ELR (cell line): ENCODE measurements around the gene SRC.

Source experiments
- DNase-seq: peaks from one replicate; pipeline ENCODE4 v3.0.0-alpha.2; 2015; ENCODE audit warnings: low read depth

SRC gene

DNA sequence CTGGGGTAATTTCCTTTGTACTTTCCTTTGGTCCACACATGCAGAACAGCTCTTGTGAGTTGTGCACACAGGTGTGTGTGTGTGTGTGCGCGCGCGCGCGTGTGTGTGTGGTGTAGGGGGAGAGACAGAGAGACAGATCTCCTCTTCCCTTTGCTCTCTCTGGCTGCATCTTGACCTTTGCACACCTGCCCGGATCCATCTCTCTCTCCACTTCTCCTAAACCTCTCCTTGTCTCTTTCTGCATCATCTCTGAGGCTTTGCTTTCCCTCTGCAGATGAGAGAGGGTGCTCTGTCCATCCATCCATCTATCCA is 67.0 kb downstream of the SRC start:
- no peak for DNase-seq

DNA sequence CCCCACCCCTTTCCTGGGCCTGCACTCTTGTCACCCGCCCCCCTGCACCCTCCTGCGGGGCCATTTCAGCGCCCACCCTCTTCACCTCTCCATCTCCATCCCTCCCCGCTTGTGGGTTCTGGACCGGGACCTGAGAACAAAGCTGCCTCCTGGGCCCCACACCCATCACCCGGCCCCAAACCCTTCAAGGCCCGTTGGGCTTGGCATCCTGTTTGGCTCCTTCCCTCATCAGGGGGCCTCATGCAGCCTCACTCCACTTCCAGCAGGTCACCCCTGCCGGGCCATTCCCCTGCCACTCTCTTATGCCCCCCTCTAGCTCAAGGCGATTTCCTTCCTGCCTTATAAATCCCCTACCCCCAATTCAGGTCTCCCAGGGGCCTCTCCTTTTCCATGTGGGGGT is 67.4 kb downstream of the SRC start:
- no peak for DNase-seq

DNA sequence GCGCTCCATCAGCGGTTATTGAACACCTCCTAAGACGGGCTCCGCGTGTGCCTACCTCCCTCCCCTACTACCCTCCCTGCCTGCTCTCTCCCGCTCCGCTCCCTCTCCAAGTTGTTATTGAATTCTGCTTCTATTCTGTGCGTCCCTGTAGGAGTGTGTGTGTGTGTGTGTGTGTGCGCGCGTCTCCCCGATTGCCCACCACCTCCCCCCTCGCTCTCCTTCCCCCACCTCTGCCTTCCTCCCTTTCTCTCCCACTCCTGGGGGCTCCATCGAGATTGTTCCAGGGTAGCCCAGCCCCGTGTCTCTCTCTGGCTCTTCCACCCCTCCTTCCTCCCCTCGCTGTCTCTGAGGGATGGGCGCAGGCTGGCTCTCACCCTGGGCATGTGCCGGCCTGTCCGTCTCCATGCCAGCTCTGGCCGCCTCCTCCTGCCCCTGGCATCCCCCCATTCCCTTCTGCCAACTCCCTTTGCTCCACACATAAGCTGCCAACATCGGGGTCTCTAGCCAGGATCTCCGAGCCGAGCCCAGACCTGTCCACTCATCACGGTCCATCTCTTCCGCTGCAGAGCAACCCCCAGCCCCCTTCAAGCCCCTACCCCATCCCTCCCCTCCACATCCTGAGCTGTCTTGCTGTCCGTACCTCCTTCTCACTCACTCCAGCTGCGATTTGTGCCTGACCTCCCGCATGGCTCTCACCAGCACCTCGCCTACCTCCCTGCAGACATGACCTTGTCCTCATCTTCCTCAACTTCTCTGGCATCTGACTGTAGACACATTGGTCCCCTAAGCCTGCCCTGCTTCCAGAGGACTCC is 68.5 kb downstream of the SRC start:
- DNase-seq: no peak

DNA sequence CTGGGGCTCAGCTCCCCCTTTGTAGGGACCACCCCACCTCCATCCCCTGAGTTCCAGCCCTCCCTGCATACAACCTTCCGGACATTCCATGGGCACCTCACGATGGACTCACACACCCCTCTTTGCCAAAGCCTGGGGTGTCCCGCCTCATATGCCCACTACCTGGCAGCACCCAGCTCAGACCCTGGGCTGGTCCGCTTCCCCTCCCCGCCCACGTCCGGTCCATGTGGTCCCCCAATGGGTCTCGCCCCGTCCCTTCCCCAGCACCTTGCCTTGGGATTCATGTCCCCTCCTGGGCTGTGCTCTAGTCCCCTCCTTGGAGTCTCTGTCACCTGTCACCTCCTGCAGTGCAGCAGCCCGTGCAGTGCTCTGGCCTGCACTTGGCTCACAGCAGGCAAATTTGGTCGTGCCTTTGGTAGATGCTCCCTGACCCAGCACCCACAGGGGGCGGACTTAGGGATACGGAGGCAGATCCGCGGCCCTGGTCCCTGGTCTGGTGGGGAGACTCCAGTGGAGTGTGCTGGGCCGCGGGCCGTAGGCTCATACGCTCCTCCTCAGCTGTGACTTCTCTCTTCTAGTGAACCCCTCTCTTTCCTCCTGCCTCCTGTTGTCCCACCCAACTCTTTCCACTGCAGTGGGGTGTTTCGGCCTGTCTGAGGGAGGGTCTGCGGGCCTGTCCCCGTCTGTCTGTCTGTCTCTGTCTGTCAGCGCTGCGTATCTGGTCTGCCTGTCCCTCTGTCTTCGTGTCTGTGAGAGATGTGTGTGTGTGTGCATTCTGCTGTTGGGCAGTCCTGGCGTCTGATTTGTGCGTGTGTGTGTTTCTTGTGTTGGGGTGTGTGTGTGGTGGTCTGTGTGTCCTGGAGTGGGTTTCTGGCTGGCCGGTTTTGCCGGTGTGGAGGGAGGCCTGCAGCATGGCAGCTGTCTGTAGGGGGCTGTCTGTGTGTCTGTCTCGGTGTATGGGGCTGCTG is 69.5 kb downstream of the SRC start:
- DNase-seq: no peak

DNA sequence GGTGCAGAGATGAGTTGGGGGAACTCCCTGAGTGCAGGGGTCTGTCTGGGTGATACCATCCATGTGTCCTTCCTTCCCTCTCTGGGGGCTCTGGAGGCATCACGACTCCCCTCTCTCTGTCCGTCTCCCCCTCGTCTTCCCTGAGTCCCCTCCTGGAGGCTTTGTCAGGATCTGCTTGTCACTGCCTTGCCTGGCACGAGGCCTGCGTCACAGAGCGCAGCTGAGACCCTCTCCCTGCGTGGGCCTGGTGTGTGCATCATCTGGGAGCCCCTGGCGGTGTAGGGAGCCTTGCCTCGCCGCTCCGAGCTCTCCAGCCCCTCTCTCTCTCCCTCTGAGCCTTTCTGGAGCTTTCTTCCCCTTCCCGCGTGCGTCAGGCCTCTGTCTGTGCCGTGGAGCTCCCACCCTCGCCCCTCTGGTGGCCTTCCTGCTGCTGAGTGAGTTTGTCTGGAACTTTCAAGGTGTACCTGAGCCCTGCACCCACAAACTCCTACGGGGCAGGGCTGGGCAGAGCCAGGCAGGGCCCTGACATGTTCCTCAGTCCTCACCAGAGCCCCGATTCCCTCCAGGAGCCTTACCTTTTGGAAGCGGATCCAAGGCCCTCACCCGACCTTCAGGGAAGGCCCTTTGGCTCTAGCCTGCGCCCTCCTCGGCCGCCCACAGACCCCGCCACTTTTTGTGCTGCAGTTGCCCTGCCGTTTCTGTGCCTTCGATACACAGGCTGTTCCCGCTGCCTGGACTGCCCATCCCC is 70.3 kb downstream of the SRC start:
- DNase-seq: no peak

DNA sequence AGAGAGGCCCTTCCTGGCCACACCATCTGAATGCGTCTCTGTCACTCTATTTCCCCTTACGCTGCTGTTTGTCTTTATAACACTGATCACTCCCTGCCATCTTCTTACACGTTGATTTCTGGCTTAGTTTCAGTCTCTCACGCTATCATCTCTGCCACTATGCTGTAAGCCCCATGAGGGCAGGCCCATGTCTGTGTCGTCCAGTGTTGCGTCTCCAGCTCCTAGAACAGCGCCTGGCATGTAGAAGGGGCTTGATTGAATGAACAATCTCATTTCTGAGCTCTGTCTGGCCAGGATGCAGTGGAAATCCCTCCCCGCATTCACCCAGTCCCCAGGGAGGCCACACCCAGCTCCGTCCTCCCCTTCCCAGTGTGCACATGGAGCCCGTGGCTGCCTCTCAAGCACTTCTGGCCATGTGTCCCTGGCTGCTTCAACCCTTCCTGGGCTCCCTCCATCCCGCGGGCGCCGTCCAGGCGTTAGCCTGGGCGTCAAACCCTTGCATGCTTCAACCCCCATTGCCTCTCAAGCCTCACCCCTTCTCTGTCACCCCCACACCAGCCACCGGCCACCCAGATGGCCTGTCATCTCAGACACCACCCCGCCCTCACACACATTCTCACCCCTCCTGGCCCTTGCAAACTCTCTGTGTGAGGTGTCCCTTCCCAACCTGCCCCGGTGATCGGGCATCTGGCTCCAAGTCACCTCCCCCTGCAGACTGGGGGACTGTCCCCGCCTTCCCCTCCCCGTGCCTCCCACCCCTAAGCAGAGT is 71.1 kb downstream of the SRC start:
- DNase-seq: no peak

DNA sequence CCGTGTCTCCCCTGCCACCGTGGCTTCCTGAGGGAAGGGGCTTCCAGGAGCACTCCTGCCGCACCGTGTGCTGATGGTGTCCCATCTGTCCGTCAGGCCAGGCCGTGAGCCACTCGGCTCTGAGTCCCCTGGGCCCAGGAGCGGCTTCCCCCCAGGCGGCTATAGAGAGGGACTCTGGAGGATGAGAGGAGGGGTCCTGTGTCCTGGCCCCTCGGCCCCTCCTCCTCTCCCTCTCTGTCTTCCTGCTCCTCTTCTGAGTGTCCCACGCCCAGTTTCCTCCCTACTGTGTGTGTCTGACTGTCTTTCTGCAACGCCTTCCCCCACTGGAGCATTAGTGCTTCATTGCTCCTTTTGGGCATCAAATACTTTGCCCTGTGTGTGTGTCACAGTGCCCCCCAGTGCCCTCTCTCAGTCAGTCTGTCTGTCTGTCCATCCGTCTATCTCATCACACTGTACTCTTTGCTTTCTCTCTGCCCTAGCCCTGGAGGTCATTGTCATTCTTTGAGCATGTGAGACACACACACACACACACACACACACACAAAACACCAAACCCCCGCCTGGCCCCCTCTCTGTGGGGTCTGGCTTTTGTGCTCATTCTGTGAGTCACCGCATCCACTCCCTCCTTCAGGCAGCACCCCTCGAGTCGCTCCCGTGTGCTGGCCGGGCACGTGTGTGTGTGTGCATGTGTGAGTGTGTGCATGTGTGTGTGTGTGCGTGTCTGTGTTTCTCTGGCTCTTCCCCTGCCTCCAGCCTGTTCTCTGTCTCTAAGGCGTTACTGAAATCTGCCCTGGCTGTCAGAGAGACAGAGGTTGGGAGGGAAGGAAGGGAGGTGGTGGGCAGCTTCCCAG is 71.9 kb downstream of the SRC start:
- DNase-seq: no peak

DNA sequence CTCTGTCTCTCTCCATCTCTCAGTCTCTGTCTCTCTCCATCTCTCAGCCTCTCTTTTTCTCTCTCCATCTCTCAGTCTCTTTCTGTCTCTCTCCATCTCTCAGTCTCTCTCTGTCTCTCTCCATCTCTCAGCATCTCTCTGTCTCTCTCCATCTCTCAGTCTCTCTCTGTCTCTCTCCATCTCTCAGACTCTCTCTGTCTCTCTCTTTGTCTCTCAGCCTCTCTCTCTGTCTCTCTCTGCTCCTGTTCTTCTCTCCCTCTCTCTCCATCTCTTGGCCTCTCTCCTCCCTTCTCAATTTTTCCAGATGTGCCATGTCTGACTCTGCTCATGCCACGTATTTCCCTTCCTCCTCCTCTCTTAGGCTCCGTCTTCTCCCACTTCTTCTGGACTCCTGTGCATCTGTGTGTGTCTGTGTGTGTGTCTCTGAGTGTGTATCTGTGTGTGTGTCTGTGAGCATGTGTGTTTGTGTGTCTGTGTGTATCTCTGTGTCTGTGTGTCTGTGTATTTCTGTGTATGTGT is 72.7 kb downstream of the SRC start:
- DNase-seq: no peak

DNA sequence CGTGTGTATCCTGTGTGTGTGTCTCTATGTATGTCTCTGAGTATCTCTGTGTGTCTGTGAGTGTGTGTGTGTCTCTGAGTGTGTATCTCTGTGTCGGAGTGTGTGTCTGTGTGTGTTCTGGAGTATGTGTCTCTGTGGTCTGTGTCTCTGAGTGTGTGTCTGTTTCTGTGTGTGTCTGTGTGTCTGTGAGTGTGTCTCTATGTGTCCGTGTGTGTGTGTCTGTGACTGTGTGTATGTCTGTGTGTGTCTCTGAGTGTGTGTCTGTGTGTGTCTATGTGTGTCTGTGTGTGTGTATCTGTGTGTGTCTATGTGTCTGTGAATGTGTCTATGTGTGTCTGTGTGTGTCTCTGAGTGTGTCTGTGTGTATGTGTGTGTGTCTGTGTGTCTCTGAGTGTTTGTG is 73.4 kb downstream of the SRC start:
- DNase-seq: no peak

DNA sequence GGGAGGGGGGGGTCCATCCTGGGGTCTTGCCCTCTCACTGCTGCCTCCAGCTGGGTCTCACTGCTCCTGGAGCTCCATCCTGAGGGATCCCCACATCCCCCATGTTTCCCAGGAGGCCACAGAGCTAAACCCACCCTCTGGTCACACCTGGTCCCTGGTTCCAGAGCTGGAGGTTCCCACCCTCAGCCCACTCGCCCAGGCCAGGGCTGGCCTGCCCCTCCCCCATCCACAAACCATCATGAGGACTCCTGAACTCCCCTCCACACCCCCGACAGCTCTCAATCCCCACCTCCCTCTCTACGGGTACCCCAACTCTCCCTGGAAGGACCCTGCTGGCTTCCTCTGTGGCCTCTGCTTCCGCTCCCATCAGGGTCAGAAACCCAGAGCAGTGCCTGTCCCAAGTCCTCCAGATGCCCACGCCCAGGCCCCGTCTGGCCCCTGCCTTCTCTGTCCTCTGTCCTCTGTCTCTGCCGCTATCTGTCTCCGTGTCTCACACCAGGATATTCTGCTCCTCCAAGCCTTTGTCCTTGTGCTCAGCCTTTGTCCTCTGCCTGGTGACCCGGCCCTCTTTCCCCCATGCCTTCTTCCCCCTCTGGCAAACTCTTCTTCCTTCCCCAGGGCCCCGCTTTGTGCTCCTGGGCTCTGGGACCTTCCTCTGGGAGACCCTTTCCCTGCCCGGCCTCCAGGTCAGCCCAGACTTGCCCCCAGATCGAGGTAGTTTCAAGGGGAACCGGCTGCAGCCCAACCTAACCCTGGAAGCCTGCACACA is 74.0 kb downstream of the SRC start:
- no peak for DNase-seq

DNA sequence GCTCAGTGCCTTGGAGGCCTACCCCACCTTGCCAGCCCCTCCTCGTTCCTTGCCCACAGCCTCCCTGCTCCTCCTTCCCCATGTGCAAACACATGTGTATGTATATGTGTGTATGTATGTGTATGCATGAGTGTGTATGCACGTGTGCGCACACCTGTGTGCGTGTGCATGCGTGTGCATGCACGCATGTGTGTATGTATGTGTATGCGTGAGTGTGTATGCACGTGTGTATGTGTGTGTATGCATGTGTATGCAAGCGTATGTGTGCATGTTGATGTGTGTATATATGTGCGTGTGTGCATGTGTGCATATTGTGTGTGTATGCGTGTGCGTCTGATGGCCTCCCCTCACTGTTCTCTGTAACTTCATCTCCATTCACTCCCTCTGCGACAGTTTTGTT is 74.7 kb downstream of the SRC start:
- DNase-seq: no peak

DNA sequence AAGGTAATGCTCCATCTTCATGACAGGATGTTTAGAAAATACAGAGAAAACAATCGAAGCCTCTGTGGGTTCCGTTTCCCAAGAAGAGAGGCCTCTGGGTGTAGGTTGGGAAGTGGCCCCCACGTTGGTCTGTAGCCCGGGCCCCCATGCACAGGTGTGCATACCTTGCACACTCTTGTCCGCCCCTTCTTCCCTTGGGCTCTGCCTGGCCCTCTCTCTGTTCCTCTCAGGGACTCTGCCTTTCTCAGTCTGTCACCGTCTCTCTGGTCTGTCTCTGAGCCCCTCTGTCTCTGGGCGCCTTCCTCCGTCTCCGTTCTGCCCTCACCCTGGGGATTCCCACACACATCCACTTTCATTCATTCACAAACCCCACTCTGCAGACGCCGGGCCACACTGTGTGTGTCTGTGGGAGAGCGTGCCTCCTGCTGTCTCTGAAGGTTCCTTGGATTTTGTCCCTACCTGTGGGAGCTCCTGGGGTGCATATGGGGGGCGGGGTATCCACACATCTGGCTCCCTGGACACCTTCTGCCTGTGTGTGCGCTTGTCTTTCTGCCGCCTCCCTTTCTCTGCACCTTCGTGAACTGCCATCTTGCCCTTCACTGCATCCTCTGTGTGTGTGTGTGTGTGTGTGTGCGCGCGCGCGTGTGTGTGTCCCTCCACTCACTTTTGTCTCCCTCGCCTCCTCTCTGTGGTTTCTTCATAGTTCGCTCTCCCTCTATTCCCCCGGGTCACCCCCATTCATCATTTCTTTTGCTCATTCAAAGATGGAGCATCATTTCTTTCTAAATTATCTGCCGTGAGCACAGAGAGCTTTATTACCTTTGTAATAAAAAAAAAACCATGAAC is 75.3 kb downstream of the SRC start:
- no peak for DNase-seq

DNA sequence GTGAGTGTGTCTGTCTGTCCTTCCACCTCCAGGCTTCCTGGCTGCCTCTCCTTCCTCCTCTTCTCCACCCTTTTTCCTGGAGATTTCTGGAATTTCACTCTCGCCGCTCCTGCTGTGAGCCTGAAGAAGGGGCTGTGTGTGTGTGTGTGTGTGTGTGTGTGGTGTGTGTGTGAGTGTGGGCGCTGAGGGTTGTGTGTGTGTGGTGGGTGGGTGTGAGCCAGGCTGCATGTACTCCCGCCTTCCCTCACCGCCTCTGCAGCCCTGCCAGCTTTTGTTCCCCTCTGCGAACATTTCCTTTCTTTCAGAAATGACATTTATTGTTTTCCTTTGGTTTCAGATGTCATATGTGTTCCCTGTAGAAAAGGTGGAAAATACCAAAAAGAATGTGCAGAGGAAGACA is 76.0 kb downstream of the SRC start:
- no peak for DNase-seq

DNA sequence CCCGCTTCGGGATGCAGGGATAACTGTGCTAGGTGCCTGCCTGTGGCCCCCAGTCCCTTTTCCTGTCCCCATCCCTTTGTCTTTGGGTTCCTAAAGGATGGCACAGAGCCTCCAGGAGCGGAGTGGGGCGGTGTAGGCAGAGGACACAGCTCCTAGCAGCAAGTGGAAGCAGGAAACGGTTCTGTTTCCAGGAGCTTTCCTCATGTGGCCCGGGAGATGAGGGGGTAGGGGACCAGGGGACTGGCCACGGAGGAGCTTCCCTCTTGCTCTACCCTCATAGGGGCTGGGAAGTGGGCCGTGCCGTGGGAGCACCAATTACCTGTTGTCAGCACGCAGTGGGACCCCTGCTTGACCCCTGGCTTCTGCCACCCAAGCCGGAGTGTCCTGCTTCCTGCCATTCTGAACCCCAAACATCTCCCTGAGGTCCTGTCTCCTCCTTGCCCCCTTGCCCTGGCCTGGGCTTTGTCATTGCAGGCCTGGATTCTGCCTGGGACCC is 76.9 kb downstream of the SRC start:
- no peak for DNase-seq

DNA sequence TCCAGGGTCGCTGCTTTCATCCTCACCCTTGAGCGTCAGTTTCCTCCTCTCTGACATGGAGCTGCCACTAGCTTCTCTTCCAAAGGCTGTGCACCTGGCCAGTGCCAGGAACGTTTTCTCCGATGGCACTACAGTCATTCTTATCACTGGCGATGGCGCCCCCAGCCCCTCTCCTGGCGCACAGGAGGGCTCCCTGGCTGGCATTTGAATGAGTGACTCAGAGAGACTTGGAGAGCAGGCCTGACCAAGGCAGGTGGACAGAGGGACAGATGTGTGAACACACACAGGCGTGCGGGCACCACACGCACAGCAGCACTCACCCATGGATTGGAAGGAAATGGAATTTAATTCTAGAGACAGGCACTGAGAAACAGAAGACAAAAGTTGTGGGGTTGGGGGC is 77.6 kb downstream of the SRC start:
- no peak for DNase-seq

DNA sequence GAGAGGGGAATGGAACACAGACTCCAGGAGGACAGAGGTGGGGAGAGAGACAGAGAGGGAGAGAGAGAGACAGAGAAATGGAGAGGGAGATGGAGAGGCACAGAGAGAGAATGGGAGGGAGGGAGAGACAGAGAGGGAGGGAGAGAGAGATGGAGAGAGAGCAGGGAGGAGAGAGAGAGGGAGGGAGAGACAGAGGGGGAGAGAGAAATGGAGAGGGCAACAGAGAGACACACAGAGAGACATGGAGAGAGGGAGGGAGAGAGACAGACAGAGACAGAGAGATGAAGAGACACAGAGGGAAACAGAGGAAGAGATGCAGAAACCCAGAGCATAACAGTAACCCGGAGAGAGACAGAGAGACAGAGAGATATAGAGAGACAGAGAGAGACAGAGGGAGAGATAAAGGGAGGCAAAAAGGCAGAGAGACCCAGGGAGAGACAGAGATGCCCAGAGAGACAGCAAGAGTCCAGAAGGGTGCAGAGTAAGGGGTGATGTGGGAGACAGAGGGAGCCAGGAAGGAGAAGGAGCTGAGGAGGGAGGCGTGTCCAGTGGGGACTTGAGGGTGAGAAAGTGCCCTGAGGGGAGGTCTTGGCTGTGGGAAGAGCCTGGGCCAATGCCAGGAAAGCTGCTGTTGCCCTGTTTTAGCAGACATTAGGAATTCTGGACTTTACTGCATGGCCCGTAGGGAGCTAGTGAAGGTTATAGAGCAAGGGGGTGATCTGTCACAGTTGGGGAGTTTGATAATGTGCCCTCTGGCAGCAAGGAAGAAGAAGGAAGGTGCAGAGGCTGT is 78.3 kb downstream of the SRC start:
- no peak for DNase-seq

DNA sequence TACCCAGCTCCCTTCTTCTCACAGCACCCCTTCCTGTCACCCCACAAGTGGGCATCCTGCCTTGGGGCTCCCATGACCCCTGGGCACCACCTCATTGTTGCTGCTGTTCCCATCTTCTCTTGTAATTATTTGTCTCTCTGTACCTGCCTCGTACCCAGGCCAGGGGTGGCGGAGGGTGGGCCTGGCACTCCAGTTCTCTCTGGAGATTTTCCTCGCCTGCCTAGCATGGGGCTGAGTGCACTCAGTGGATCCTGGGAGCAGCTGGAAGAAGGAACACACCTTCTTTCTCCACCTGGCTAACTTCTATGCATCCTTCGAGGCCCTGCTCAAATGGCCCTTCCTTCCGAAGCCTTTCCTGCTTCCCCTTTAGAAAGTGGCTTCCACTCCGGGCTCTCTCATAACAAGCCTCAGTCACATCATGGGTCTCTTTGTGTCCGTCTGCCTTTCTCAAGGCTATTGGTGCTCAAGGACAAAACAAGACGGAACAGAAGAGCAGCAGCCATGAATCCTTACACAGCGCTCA is 79.2 kb downstream of the SRC start:
- DNase-seq: no peak

DNA sequence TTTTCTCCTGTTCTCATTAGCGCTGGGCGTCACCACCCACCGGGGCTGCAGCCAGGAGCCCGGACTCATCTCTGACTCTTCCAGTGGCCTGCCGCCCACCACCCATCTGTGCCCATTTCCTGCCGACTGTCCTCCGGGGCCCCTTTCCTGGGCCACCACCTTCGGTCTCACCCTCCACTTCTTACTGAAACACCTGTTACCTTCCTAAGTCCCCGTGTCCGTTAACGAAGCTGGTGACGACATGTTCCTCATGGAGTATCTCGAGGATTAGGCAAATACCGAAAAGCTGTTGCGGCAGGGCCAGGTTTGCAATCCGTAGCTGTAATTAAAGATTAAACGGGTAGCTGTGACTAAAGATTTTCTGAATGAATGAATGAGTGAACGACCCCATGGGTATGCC is 80.2 kb downstream of the SRC start:
- DNase-seq: no peak
